LoVo (cell line): ENCODE measurements around the gene SUFU.

Experiments used
- DNase-seq: peaks from one replicate; pipeline ENCODE4 v3.0.0-alpha.2; 2016; ENCODE audit warnings: low spot score

SUFU gene

GRCh38 chr10:102641402-102641801 is 137.6 kb downstream of the SUFU start:
- no peak for DNase-seq

- DNase-seq, result peak; percentile 96
Observed at GRCh38 chr10:102641880-102642735, 138.3 kb downstream of the SUFU start.

- peak; percentile 33 for DNase-seq
Observed at GRCh38 chr10:102642736-102643335, 139.1 kb downstream of the SUFU start.

GRCh38 chr10:102643336-102644065 is 139.7 kb downstream of the SUFU start:
- peak; percentile 50 for DNase-seq

GRCh38 chr10:102644066-102644645 is 140.4 kb downstream of the SUFU start, which contains the start of gene TRIM8:
TRIM8 (plus strand) TSS chr10:102644479; CDS start chr10:102644618, 139 bp downstream.
- peak; percentile 51 for DNase-seq

- DNase-seq, result peak; percentile 81
Observed at GRCh38 chr10:102644646-102645387, 141.0 kb downstream of the SUFU start.

- DNase-seq, result peak; percentile 69
Observed at GRCh38 chr10:102645388-102645740, 141.6 kb downstream of the SUFU start.

GRCh38 chr10:102645741-102646609 is 142.2 kb downstream of the SUFU start:
- DNase-seq, result peak; percentile 88

- DNase-seq, result no peak
Observed at GRCh38 chr10:102646610-102647442, 143.1 kb downstream of the SUFU start.

GRCh38 chr10:102647443-102648268 is 143.9 kb downstream of the SUFU start:
- DNase-seq, result no peak

- no peak for DNase-seq
Observed at GRCh38 chr10:102648269-102648888, 144.6 kb downstream of the SUFU start.

GRCh38 chr10:102648889-102649796 is 145.4 kb downstream of the SUFU start:
- DNase-seq, result no peak

- no peak for DNase-seq
Observed at GRCh38 chr10:102649797-102650654, 146.3 kb downstream of the SUFU start.

- no peak for DNase-seq
Observed at GRCh38 chr10:102650655-102651454, 147.1 kb downstream of the SUFU start.

- DNase-seq, result no peak
Observed at GRCh38 chr10:102651455-102652169, 147.8 kb downstream of the SUFU start.
